Measurements from ENCODE around the gene ARHGAP10.
A peak's percentile ranks its signal among the peaks of the same experiment; 100 is the strongest.

The ARHGAP10 gene

GRCh38 chr4:147770831-147771230, 38.9 kb downstream of the ARHGAP10 start:
- no peak for DNase-seq

- DNase-seq = no peak
Measured at GRCh38 chr4:147772056-147772455, 40.2 kb downstream of the ARHGAP10 start.

DNA sequence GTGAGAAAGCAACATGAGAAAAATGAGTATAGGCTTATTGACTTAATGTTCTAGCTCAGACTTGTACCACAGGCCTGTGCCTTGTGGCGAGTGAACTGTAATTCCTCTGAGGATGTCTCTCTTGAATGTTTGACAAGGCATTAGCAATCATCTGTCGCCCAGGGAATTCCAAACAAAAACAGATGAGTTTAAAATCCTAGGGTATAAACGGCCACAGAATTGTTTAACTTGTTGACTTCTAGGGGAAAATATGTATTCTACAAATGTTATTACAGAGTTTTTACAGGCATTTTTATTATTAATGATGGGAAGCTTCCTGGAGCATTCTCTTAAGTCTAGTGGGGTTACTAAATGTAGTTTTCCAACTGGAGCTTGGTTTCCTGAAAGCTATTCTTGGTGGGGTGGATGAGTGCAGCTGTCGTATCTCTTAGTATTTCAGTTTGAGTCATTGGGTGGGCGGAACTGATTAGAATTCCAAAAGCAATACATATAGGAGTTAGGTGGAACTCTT, 40.6 kb downstream of the ARHGAP10 start:
- peak; percentile 90 for DNase-seq

GRCh38 chr4:147773261-147774184, 41.6 kb downstream of the ARHGAP10 start:
- DNase-seq = peak; percentile 32

GRCh38 chr4:147776716-147777115, 44.8 kb downstream of the ARHGAP10 start:
- DNase-seq = no peak

- DNase-seq = peak; percentile 56
Measured at GRCh38 chr4:147777456-147778091, 45.7 kb downstream of the ARHGAP10 start.

DNA sequence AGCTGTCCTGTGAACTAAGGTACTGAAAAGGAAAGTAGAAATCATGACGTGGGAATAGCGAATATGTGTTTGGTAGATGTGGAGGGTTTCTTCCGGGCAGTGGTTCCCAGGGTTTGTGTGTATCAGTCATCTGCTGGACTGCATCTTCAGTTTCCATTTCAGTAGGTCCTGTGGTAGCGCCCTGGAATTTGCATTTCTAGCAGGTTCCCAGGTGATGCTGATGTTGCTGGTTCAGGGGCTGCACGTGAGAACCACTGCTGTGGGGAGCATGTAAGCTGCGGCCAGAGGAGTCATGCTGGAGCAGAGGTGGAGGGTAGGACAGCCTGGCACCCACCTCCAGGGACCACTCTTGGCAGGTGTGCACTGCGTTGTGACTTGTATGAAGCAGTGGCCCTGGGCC, 47.1 kb downstream of the ARHGAP10 start:
- no peak for DNase-seq

GRCh38 chr4:147779451-147779850, 47.6 kb downstream of the ARHGAP10 start:
- DNase-seq = no peak

GRCh38 chr4:147780137-147780777, 48.4 kb downstream of the ARHGAP10 start:
- no peak for DNase-seq

GRCh38 chr4:147782087-147782781, 50.3 kb downstream of the ARHGAP10 start:
- peak; percentile 44 for DNase-seq

- DNase-seq = no peak
Measured at GRCh38 chr4:147785129-147785528, 53.2 kb downstream of the ARHGAP10 start.

- DNase-seq = no peak
Measured at GRCh38 chr4:147786031-147786430, 54.1 kb downstream of the ARHGAP10 start.

- DNase-seq = no peak
Measured at GRCh38 chr4:147786531-147786930, 54.6 kb downstream of the ARHGAP10 start.

DNA sequence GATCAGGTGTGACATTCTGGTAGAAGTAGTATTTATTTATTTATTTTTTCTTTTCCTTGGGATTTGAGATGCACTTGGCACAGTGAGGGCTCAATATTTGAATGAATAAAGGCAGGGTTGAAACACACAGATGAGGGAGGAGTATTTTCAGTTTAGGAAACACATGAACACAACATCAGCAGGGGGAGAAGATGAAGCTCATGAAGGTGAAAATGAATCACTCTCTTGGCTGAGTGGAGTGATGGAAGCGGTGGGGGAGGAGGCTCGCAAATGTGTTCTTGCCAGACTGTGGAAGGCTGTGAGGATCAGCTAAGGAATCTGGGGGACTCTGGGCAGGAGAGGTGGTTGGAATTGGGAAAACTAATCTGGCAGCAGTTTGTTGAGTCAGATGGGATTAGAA, 55.3 kb downstream of the ARHGAP10 start:
- DNase-seq = peak; percentile 86

DNA sequence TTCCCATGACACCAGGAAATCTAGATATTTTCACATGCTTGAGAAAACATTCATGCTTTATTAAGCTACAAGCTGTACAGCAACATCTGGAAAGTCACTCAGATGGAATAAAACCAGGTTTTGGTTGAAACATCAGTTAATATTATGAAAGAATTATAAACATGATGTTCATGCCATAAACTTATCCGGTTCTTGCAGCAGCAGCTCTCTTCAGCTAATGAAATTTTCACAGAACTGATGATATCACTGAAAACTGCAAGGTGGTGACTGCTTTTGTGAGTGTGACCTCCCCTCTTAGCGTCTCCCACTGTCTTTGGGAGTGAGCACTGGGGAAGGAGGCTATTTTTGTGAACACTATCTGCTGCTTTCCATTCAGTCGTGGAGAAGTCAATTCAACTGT, 56.9 kb downstream of the ARHGAP10 start:
- DNase-seq = no peak

GRCh38 chr4:147789596-147789995, 57.7 kb downstream of the ARHGAP10 start:
- no peak for DNase-seq

DNA sequence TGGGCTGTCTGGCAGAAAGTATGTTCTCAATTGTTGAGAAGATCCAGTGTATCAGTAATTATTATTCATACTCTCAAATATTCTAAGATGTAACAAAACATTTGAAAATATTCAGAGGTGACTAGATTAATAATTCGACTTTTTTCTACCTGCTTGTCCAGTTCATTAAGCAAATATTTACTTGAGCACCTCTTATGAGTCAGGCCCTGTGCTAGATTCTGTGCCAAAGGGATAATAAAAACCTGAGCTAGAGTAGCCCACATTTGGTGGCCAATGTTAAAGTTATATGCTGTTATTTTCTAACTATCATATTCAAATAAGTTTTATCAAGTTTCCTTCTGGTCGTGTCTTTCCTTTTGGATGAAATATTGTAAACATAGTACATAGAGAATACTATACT, 58.5 kb downstream of the ARHGAP10 start:
- DNase-seq = no peak

- DNase-seq = no peak
Measured at GRCh38 chr4:147791341-147791740, 59.5 kb downstream of the ARHGAP10 start.

DNA sequence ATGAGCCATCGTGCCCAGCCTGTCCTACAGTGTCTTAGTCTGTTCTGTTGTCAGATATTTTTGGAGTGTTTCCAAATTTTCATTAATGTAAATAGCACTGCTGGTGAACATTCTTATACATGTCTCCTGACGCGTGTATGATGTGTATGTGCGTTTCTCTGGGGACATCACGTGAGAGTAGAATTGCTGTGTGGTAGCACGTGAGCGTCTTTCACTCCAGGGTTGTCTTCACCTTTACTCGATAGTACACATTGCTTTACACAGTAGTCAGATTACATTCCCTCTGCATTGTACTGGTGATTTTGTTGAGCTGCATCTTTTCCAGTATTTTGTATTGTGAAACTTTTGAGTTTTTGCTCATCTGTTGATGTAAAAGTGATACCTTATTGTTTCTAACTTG, 60.0 kb downstream of the ARHGAP10 start:
- no peak for DNase-seq

DNA sequence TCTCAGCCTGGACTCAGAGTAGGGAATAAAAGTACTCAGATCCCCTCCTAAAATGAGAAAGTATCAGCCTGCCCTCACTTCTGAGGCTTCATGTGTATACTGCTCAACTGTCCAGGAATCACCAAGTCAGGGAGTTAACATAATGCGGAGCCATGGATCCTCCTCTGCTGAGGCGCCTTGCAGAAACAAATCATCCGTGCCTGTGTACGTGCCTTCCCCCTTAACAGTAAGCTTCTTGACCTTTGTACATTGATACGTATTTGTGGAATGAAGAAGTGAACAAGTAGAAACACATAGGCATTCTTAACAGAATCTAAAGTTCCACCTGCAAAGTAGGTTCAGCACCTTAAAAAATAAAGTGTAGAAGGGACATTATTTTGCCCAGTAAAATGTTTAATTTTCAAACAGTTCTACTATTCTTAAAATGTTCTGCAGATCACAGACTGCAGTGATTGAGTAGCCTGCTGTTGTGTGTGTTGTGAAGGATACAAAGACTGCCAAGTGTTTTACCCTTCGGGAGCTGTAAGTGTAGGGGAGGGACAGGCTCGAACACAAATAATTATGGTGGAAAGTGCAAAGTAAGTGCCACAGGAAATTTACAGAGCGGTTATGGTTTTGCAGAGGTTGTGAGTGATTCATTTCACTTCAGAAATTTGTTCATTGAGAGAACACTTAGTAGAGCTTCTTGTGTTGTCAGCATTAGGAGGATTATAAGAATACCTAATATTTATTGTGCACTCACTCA, 61.9 kb downstream of the ARHGAP10 start:
- no peak for DNase-seq

DNA sequence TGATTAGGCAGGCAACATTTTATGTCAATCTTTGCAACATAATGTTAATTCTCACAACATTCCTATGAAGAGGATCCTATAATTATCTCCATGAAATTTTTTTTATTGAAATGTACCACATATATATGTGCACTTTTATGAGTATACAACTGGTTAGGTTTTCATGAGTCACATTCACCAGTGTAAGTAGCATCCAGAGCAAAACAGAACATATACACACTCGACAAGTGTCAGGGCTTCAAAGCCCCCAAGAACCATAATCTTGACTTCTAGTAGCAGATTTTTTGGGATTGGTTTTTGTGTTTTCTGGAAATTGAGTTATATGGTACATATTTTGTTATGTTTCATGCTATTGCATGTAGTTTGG, 62.4 kb downstream of the ARHGAP10 start:
- no peak for DNase-seq

GRCh38 chr4:147794787-147795413, 63.0 kb downstream of the ARHGAP10 start:
- no peak for DNase-seq

Measured in NCI-H226 (cell line).